HG03175 (cell line): ENCODE results near the gene HLA-A.
A peak's percentile ranks its signal among the peaks of the same experiment; 100 is the strongest.
"Not testable (repeated sequence)": the region's sequence is repeated elsewhere in the genome, so short reads cannot be mapped to it uniquely, and the experiment has no call there.

Source experiments
- ATAC-seq: cut with Tn5 transposase; IDR thresholded peaks from one replicate; pipeline ENCODE4 v1.9.1; 2021; ENCODE audit warnings: mild to moderate bottlenecking, moderate library complexity; ENCODE audit not compliant: unreplicated experiment

Gene HLA-A

DNA sequence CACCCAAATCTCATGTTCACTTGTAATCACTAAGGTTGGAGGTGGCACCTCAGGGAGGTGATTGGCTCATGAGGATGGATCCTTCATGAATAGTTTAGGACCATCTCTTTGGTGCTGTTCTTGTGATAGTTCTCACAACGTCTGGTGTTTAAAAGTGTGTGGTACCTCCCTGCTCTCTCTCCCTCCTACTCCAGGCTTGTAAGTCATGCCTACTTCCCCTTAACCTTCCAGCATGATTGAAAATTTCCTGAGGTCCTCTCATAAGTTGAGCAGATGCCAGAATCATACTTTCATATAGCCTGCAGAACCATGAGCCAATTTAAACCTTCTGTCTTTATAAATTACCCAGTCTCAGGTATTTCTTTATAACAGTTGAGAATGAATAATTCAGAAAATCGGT is 16.6 kb downstream of the HLA-A start:
- ATAC-seq = no peak

- no peak for ATAC-seq
These were observed 17.1 kb downstream of the HLA-A start for GRCh38 chr6:29959467-29959866.

DNA sequence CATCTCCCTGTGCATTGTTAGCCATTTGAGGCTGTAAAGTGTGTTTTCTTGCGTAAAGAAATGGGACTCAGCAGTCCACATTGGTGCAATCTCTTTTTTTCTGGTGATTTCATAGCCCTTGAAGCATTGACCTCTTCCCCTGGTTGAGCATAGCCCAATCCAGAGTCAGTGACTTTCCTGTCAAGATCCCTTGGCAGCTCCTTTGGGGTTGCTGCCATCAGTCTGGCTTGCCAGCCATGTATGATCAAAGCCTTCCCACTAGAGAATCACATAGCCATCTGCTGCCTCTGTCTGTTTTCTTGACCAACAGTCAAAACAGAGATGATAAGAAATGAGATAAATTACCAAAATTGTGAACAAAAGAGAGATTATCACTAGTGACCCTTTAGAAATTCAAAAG is 19.6 kb downstream of the HLA-A start:
- no peak for ATAC-seq

GRCh38 chr6:29963697-29964096 is 21.4 kb downstream of the HLA-A start:
- not testable (repeated sequence) for ATAC-seq

GRCh38 chr6:29964518-29964886 is 22.2 kb downstream of the HLA-A start:
- ATAC-seq = no peak

DNA sequence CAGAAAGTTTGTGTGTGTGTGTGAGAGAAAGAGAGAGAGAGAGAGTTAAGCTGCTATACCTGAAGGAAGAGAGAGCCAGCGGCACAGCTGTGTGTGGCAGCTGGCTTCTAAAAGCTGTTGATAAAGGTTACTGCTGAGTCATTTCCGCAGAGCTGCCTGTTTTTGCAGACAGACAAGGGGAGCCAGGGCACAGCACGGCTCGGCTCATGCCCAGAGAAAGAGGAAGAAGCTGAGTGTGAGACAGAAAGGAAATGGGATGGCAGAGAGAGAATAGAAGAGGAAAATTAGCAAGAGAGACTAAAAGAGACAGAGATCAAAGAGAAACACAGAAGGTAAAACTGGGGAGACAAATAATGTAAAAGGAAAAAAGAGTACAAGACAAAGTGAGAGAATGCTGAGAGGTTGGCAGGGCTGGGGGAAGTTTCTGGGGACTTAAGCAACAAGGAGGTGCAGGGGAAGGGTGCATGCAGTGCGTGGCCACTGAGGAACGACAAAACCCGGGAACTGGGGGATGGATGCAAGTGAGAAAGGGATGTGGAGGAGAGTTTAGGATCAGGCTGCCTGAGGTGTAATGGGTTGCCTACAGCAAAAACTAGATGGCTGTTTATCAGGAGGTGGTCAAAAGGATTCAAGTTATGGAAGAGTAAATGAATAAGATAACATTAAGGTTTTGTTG is 22.7 kb downstream of the HLA-A start:
- ATAC-seq = peak; percentile 98

DNA sequence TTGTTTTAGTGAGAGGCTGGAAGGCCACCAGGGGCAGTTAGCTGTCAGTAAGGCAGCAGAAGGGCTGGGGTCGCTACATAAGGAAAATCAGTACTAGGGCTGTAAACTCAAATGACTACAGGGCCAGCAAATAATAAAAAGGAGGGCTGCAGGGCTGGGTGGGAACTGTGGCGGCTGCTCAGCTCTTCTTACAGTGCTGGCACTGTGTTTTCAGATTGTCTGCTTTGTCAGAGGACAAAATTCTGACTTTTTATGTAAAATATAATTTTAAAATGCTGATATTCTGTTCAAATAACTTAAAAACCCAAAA is 23.2 kb downstream of the HLA-A start:
- ATAC-seq = no peak

DNA sequence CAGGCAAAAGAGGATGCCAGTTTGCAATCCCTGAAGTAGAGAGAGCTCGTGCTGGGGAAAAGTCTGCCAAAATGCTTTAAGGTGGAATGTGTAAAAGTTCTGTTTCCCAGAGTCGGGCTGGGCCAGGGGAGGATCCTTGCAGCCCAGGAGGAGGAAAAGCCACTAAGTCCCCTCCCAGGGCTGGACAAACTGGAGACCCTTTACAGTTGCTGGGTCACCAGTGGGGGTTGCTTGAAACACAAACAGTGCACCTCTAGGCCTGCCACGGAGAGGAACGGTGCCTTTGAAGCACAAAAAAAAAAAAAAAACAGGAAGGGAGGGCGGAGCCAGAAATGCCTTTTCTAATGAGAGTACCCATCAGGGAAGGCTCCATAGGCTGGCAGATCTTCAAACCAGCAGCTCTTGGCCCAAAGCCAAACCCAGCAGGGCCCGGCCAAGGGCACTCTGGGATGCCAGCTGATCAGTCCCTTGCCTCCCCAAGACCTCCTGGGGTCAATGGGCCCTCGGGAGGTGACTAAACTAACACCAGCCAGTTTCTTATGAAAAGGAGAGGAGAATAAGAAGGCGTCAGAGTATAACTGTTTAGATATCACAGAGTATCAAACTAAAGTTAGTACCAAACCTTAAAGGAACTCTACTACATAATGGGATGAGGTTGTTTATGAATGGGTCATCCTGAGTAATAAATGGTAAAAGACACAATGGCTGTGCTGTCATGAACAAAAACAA is 23.7 kb downstream of the HLA-A start:
- no peak for ATAC-seq

DNA sequence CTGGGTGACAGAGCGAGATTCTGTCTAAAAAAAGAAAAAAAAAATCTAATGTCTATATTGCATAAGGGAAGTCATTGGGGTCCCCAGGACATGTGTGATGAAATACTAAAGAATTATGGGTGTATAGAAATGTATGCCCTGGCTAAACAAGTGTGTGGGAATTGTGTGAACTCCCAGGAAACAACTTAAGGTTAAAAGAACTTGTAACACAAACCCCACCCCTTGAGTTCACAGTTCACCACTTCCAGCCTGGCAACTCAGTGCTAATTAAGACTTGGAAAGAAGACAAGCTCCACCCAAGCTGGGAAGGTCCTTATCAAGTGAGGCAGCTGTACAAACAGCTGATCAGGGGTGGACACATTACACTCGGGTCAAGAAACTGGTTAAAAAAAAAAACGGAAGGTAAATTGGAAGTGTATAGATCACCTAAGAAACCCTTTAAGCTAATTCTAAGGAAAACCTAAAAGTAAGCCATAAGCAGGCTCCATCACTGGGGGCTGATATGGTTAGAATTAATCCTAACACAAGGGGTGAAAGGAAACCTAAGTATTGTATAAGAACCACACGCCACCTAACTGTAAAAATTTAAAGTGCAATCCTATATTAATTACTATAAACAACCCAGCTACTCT is 25.2 kb downstream of the HLA-A start:
- no peak for ATAC-seq

- ATAC-seq = no peak
These were observed 25.8 kb downstream of the HLA-A start for GRCh38 chr6:29968130-29968529.

- ATAC-seq = no peak
These were observed 26.6 kb downstream of the HLA-A start for GRCh38 chr6:29968905-29969304.

- ATAC-seq = no peak
These were observed 28.4 kb downstream of the HLA-A start for GRCh38 chr6:29970711-29971110.

GRCh38 chr6:29974901-29975560 is 32.7 kb downstream of the HLA-A start:
- no peak for ATAC-seq

DNA sequence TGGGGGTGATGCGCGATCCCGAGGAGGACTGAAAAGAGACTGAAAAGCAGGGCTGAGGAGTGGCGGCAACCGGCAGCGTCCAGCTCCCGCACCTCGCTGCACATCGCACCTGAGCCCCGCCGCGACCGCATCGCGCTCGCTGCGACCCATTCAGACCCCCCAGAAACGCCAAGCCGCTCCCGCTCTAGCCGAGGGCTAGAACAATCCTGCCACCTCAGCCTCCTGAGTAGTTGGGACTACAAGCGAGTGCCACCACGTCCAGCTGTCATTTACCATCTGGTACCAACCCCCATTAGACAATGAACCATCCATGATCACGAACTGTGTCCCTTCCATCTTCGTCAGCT is 33.2 kb downstream of the HLA-A start:
- ATAC-seq = no peak

DNA sequence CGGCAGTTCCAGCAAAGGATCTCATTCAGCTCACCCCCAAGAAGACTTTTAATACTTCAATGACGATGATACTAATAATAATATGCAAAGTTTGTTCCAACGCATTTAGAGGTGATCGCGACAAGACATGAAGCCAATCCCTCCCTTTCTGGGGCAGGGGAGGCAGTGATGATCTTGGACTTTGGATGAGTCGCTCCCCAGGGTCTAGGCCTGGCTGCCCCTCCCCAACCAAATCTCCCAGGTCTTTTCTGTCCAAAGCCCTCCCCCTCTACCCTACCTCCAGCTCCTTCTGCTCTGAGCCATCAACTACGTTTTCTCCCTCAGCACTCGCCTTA is 33.9 kb downstream of the HLA-A start:
- ATAC-seq = no peak

DNA sequence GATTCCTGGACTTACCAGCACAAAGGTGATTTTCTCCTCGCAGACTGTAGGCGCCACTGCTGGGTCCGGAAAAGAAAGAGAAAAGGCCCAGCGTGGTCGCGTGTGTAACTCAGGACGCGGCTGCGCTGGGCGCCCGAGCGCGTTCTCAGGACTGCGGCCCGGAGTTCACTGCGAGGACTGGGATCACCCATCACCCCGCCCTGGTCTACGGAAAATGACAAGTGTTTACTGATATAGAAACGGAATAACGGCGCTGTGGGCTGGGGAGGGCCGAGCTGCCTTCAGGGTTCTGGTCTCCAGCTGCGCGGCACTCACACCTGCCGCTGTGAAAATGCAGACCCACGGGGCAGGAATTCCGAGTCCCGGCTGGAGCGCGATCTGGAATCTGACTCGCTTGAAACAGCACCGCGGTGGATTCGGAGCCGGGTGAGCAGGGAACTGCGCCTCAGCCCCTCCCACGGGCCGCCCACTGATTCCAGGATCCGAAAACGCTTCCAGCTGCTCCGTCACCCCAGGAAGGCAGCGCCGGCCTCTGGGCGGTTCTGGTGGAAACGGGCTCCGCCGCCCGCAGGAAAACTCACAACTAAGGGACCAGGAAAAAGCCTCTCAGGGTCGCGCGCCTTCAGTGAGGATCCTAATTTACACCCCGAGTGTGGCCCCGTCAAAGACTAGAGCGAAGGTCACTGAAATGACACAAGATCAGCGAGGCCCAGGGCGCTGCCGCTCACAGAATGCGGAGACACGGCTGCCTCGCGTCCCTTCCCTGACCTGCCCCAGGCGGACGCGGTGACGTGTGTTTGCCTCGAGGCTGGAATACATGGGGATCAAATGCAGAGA is 34.5 kb downstream of the HLA-A start:
- no peak for ATAC-seq

- no peak for ATAC-seq
These were observed 35.0 kb downstream of the HLA-A start for GRCh38 chr6:29977425-29977727.

DNA sequence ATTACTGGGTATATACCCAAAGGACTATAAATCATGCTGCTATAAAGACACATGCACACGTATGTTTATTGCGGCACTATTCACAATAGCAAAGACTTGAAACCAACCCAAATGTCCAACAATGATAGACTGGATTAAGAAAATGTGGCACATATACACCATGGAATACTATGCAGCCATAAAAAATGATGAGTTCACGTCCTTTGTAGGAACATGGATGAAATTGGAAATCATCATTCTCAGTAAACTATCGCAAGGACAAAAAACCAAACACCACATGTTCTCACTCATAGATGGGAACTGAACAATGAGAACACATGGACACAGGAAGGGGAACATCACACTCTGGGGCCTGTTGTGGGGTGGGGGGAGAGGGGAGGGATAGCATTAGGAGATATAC is 37.7 kb downstream of the HLA-A start:
- ATAC-seq = not testable (repeated sequence)

DNA sequence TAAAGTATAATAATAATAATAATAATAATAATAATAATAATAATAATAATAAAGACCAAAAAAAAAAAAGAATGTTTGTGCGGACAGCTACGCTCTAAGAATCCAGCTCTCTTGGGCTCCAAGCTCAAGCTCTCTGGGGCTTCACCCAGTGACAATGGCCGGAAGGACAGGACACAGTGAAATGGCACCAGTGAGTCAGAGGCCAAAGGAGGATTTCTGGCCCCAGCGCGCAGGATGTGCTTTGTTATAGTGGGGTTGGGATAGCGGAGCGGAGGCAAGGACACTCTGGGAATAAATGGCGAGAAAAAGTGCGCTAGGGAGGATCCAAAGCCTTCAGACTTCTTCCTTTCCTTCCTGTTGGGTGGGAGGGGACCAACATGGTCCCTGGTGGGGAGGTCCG is 38.2 kb downstream of the HLA-A start:
- no peak for ATAC-seq

- ATAC-seq = no peak
These were observed 39.0 kb downstream of the HLA-A start for GRCh38 chr6:29981211-29981812.

- ATAC-seq = no peak
These were observed 39.8 kb downstream of the HLA-A start for GRCh38 chr6:29982097-29982496.
